PFSK-1 (cell line): ENCODE measurements around the gene PLCXD3.

Experiments used
- POLR2AphosphoS5 ChIP-seq: IDR thresholded peaks from 2 replicates; pipeline ENCODE4 v1.6.1; 2012; ENCODE audit warnings: low read depth, mild to moderate bottlenecking, control low read depth, low read length, moderate library complexity
- SIN3A ChIP-seq: IDR thresholded peaks from 2 replicates; pipeline ENCODE4 v1.6.1; 2012; ENCODE audit warnings: mild to moderate bottlenecking, low read length, moderate library complexity, borderline replicate concordance; ENCODE audit not compliant: insufficient read depth
- TAF1 ChIP-seq: IDR thresholded peaks from 2 replicates; pipeline ENCODE4 v1.6.1; 2012; ENCODE audit warnings: low read length, control low read depth, borderline replicate concordance; ENCODE audit not compliant: insufficient read depth
- TF ChIP-seq, protein P1 (sequence below), 2 experiments: IDR thresholded peaks; 2 replicates each; pipeline versions ENCODE4 v1.6.1 to v1.8.0; 2011 to 2012; ENCODE audit warnings: low read depth in 2 of 2, low read length in 2 of 2, control low read depth in 1 of 2, inconsistent platforms in 1 of 2, mild to moderate bottlenecking in 1 of 2, moderate library complexity in 1 of 2; ENCODE audit not compliant: insufficient read depth in 1 of 2

DNA sequence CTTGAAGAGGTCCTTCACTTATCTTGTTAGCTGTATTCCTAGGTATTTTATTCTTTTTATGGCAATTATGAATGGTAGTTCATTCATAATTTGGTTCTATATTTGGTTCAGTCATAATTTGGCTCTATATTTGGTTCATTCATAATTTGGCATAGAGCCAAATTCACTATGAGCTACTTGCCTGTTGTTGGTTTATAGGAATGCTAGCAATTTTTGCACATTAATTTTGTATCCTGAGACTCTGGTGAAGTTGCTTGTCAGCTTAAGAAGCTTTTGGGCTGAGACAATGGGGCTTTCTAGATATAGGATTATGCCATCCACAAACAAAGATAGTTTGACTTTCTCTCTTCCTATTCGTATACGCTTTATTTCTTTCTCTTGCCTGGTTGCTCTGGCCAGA, 142.2 kb downstream of the PLCXD3 start:
- TF ChIP-seq POLR2AphosphoS5 (no peak), TAF1 (no peak), SIN3A (no peak)
- TF ChIP-seq, protein P1, sequence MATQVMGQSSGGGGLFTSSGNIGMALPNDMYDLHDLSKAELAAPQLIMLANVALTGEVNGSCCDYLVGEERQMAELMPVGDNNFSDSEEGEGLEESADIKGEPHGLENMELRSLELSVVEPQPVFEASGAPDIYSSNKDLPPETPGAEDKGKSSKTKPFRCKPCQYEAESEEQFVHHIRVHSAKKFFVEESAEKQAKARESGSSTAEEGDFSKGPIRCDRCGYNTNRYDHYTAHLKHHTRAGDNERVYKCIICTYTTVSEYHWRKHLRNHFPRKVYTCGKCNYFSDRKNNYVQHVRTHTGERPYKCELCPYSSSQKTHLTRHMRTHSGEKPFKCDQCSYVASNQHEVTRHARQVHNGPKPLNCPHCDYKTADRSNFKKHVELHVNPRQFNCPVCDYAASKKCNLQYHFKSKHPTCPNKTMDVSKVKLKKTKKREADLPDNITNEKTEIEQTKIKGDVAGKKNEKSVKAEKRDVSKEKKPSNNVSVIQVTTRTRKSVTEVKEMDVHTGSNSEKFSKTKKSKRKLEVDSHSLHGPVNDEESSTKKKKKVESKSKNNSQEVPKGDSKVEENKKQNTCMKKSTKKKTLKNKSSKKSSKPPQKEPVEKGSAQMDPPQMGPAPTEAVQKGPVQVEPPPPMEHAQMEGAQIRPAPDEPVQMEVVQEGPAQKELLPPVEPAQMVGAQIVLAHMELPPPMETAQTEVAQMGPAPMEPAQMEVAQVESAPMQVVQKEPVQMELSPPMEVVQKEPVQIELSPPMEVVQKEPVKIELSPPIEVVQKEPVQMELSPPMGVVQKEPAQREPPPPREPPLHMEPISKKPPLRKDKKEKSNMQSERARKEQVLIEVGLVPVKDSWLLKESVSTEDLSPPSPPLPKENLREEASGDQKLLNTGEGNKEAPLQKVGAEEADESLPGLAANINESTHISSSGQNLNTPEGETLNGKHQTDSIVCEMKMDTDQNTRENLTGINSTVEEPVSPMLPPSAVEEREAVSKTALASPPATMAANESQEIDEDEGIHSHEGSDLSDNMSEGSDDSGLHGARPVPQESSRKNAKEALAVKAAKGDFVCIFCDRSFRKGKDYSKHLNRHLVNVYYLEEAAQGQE (IDR thresholded peaks at IDR 0.05; ENCODE audit: insufficient read depth in 1 of 2, low read depth in 2 of 2, low read length in 2 of 2), result no peak
